SKM-1 treated with dmso at 0.1 percent for 144 hours (cell line): ENCODE measurements around the gene ZNF674.
A peak's percentile ranks its signal among the peaks of the same experiment; 100 is the strongest.

Source experiments
- DNase-seq: peaks from one replicate; lab custom pipeline; 2025; ENCODE audit not compliant: unreplicated experiment; lab: John Stamatoyannopoulos, UW

The ZNF674 gene

DNA sequence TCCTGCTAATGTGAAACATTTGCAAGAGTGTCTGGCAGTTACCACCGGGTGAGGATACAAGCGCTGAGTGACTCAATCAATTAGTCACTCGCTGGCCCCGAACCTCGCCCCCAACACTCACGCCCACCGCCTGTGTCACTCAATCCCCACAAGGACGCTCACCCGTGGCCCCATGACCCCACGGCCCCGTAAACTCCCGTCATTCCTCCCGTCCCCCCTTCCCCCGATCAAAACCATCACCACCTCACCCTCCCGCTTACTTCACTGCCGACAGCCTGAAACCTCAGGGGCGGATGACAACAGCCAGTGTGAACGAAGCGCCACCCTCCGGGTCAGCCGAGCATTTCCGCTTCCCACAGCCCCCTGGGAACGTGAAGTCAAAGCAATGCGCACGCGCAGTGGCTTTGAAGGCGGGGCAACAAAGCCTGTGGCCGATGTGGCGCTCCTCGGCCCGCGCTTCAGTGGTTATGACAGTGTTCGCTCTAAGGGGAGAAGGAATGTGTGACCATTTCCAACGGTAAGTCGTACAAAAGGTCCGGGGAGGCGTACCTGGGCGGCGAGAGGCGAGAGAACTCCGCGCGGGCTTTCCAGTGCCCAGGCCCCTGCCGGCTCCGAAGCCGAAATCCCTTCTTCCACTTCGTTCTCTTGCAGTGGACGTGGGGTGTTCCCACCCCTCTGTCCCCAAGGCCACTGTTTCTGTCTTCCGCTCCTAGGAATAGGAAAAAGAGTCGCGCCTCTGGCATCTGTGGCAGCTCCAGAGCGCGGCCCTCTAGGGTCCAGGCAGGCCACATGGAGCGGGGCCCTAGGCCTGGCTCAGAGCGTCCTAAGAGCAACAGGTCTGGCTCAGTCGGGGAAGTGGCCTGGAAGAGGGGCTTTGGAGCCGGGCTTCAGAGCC, at the start of gene ZNF674:
TSS of gene ZNF674 (minus strand) at position 311 of the 895 bp plus-strand sequence. CDS start 3,334 bp downstream, outside the sequence.
- peak; percentile 75 for DNase-seq

GRCh38 chrX:46589977-46590723, 44.9 kb upstream of the ZNF674 start:
- DNase-seq: no peak

DNA sequence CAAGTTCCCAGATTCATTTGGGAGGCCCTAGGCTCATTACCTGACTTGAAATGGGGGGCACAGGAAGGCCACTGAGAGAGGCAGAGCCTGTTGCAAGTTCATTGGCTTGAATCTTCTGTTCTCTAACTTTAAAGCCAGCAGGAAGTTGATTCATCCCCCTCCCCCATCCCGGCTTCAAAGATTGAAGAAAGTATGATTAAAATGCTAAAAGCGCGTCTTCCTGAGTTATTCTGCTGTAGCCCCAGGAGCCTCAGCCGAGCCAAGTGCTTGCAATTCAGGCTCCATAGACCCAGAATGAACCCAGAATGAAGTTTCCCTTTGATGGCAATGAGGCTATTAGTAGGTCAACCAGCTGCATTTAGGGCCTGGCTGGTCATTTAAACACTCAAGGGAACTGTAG, 43.0 kb upstream of the ZNF674 start:
- DNase-seq: no peak

DNA sequence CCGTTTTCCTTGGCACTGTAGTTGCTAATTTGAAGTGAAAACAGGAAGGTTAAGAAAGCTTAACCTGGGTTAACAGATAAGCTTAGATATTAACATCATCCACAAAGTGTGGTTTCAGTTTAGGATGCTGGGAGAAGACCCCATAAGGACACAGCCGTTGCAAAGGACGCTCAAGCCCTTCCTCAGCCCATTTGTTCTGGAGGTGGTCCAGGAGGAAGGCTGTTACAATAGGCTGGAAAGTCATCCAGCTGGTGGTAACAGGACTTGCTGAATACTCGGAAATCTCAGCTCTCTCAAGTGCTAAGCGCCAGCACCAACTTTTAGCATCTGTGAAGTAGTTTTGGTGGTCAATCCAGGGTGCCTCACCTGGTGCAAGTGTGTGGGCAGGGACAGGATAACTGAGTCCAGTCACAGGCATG, 42.5 kb upstream of the ZNF674 start:
- DNase-seq: no peak

DNA sequence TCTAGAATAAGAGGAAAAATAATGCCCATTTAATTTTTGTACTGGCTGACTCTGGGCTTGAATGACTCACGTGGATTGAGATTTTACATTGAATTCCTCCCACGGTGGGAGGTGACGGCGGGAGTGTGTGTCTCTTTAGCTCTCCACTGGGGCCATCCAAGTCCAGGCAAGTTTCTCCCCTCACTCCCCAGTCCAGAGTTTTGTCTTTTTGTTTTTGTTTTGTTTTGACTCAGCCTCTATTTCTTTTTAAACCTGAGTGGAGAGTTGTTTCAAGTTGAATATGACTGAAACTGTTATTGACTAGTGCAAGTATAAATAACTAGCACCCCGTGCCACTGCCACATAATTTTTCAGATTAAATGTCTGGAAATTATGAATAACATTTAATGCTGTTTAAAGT, 41.9 kb upstream of the ZNF674 start:
- no peak for DNase-seq

DNA sequence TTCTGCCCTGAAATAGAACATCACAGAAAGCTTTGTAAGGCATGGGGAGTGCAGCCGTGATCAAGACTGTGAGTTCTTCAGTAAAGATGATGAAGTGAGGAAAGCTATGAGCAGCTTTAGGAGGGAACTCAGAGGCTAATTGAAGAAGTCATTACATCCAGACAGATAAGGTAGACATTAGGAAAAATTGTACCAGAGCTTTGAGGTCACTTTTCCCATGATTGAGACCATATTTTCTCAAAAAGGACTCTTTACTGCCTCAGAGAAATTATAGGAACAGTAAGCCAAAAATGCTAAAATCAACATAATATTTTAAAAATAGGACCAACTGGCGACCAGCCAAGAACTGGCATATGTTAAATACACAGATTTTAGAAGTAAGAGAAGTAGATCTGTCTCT, 39.5 kb upstream of the ZNF674 start:
- no peak for DNase-seq

GRCh38 chrX:46582966-46583365, 37.7 kb upstream of the ZNF674 start:
- DNase-seq: no peak

DNA sequence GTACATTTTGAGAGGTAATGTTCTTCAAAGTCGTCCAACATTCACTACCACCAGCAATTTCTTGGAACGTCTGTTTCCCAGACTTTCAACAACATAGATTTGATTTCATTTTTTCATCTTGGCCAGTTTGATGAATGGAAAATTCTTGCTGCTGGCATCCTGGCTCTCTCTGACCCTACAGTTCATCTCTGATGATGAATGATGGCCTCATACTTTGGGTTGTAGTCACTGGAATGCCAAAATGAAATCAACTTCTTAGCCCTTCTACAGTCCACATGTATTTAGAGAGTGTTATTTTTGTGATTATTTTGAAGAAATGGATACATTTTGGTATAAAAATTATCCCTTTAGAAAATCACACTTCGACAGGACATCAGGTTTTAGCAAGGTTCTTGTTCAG, 37.1 kb upstream of the ZNF674 start:
- no peak for DNase-seq

DNA sequence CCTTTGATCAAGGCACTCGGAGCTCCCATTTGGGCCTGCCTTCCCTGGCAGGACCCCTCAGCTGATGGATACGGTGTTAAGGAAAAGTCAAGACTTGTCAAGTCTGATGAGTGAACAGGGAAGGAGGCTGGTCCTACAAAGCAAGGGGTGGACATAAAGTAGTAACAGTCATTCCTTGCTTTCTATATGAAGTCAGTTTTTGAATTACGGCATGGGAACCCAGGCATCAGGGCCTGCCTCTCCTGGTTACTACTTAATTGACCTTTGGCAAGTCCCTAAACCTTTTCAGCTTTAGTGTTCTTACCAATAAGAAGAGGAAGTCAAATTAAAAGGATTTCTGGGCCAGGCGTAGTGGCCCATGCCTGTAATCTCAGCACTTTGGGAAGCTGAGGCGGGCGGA, 35.4 kb upstream of the ZNF674 start:
- no peak for DNase-seq

GRCh38 chrX:46579250-46579649, 34.0 kb upstream of the ZNF674 start:
- DNase-seq: no peak

GRCh38 chrX:46577221-46578005, 32.2 kb upstream of the ZNF674 start:
- DNase-seq: no peak

GRCh38 chrX:46576458-46576857, 31.2 kb upstream of the ZNF674 start:
- no peak for DNase-seq

GRCh38 chrX:46575991-46576392, 30.8 kb upstream of the ZNF674 start:
- peak; percentile 4 for DNase-seq

- no peak for DNase-seq
Measured at GRCh38 chrX:46575586-46575985, 30.4 kb upstream of the ZNF674 start.

GRCh38 chrX:46574774-46575381, 29.7 kb upstream of the ZNF674 start:
- DNase-seq: no peak

DNA sequence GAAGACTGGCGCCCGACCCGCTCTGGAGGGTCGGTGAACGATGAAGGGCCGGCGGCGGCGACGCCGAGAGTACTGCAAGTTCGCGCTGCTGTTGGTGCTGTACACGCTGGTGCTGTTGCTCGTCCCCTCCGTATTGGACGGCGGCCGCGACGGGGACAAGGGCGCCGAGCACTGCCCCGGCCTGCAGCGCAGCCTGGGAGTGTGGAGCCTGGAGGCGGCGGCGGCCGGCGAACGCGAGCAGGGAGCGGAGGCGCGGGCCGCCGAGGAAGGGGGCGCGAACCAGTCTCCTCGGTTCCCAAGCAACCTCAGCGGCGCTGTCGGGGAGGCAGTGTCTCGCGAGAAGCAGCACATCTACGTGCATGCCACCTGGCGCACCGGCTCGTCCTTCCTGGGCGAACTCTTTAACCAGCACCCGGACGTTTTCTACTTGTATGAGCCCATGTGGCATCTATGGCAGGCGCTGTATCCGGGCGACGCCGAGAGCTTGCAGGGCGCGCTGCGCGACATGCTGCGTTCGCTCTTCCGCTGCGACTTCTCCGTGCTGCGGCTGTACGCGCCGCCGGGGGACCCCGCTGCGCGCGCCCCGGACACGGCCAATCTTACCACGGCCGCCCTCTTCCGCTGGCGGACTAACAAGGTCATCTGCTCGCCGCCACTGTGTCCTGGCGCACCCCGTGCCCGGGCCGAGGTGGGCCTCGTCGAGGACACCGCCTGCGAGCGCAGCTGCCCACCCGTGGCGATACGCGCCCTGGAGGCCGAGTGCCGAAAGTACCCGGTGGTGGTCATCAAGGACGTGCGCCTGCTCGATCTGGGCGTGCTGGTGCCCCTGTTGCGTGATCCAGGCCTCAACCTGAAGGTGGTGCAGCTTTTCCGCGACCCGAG, 28.9 kb upstream of the ZNF674 start:
- peak; percentile 18 for DNase-seq

DNA sequence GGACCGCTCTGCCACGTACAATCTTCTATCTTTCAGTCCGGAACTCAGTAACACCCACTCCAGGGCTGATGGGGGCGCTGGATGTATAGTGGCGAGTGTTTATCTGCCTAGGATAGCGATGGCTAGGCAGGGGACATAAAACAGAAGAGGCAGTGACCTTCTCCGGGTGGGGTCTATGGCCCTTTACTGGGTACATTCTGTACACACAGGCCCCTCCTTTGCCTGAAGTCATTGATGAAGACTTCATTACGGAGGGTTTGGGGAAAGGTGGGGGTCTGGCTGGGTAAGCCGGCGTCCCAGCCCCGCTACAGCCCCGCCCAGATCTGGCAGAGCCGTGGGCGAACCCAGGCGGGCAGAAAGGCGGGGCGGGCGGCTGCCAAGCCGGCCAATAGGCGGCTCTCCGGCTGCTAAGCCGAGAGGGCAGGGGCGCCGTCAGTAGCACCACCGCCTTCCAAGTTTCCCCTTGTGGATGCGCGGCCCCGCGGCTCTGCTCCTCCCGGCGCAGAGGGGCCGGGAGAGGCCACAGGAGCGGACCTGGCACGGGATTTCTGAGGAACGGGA, 28.2 kb upstream of the ZNF674 start, which contains the start of gene CHST7:
TSS of gene CHST7 (plus strand) at position 435 of the 561 bp plus-strand sequence. CDS start 167 bp downstream, outside the sequence.
- peak; percentile 15 for DNase-seq

DNA sequence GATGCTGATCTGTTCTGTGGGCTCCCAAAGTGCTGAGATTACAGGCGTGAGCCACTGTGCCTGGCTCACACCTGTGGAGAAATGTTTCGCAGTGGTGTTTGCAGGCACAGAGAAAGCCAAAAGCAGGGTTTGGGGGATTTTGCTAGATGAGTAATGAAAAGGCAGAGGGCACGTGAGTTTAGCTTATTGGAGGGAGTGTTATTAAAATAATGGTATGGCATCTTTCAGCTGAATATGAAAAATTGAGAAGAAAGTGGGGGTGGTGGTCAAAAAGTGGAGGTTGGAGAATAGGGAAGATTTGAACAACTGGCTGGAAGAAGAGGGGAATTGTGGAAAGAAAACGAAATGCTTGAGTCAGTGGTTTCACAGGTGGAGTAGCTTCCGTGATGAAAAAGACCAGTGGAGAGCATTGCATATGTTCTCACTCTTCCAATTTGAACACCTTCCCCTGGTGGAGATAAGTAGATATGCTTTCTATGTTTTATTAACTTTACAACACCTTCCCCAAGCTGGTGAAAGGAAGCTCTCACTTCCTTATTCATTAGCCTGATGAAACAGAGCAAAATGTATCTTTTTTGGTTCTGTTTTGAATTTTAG, 27.2 kb upstream of the ZNF674 start:
- DNase-seq: peak; percentile 2
